GM12864 (cell line): ENCODE data around the gene BCOR.

ENCODE experiments used
- DNase-seq: peaks from one replicate; pipeline ENCODE4 v3.0.0-alpha.2; 2011; ENCODE audit warnings: low read depth
- H3K4me3 ChIP-seq: 2 replicates; pipeline ENCODE4 v1.5.1; 2011; ENCODE audit warnings: mild to moderate bottlenecking, low read depth, low read length, control low read depth
- TF ChIP-seq, protein P1 (sequence below): IDR thresholded peaks from 2 replicates; pipeline ENCODE4 v1.5.1; 2011; ENCODE audit warnings: low read depth, mild to moderate bottlenecking, moderate library complexity, low read length, control low read depth, inconsistent platforms; ENCODE audit errors: missing control alignments

The BCOR gene

DNA sequence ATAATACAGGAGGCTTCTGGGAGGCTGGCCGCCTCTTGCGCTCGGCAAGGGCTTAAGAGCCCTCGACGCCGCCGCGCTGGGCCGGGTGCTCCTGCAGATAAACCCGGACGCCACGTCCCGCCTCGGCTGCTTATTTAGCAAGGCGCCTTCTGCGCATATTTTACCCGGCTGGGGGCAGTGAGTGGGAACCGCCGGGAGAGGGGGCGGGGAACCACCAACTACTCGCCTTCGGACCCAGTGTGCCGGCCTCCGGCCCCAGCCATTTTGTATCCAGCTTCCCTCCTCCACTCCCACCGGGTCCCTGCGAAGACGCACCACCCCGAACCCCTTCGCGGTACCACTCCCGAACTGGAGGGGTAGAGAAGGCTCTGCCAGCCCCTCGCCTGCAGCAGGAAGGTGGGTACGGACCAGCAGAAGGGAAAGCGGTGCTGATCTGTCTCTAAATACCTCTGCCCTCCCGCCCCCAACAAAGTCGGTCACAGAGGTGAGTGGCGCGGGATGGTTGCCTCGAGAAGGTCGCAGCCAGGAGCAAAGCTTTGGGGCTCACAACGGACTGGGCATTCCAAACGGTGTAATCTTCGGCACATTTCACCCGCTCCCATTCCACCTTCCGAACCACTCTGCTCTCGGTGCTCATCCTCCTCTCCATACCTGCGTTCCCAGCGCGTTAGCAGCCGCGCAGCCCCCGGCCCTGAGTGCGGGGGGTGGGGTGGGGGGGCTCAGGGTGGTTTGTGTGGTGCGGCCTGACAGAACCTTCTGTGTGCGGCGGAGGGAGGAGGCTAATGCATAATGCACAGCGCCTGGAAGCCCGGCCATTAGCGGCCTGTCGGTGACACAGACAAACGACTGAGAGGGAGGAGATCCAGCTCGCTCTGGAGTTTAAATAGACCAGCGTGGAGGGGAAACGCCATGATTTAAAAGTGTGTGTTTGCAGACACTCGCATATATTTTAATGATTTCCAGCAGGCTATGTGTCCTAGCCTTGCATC lies 4.9 kb upstream of the BCOR start:
- no peak for DNase-seq
- TF ChIP-seq, protein P1, sequence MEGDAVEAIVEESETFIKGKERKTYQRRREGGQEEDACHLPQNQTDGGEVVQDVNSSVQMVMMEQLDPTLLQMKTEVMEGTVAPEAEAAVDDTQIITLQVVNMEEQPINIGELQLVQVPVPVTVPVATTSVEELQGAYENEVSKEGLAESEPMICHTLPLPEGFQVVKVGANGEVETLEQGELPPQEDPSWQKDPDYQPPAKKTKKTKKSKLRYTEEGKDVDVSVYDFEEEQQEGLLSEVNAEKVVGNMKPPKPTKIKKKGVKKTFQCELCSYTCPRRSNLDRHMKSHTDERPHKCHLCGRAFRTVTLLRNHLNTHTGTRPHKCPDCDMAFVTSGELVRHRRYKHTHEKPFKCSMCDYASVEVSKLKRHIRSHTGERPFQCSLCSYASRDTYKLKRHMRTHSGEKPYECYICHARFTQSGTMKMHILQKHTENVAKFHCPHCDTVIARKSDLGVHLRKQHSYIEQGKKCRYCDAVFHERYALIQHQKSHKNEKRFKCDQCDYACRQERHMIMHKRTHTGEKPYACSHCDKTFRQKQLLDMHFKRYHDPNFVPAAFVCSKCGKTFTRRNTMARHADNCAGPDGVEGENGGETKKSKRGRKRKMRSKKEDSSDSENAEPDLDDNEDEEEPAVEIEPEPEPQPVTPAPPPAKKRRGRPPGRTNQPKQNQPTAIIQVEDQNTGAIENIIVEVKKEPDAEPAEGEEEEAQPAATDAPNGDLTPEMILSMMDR: no peak
- H3K4me3 ChIP-seq: no peak overlapping the region

DNA sequence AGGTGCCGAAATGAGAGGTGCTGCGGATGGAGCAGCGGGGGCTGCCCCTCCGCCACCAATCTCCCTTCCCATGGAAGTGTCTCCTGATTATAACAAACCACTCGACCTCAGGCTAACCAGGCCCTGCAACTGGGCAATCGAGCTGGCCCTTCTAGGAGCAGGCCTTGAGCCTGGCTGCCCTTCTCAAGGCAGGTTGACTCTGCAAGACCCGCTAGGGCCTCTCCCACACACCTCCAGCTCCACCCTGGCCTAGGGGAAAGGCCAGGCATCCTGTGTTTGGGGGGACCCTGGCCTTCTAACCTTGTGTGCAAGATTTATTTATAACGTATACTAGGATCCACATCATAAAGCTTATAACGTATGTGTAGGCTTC lies 3.7 kb upstream of the BCOR start:
- no peak overlapping the region for H3K4me3 ChIP-seq
- DNase-seq: no peak
- TF ChIP-seq, protein P1: no peak

DNA sequence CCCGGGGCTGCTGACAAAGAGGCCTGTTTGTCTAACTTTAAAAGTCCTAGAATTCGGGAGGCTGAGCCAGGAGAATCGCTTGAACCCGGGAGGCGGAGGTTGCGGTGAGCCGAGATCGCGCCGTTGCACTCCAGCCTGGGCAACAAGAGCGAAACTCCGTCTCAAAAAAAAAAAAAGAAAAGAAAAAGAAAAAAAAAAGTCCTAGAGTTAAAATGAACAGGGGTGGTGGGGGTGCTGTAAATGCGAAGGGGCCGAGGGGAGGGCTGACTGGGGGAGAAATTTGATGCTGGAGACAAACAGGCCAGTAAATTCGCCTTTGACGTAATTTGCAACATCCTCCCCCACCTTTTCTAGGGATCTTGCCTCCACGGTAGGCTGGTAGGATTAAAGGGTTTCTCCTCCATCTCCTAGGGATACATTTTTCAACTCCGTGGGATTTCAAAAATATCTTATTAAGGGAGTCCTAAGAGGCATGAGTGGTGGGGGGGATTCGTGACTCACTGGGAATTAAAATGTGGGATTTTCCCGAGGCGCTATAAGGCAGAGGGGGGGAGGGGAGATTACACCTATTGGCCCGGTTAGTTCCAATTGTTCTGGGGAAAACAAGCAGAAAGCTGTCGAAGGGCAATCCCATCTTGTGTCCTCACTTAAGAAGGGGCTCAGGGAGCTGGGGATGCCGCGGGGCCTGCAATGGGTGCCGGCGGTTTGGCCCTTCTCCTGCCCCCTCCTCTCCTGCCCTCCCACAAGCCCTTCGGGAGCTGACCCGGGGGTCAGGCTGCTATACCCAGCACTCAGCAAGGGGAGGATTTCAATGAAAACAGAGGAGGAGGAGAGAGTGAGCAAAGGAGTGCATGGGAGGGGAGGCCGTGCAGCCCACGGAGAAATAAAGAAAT lies 3.0 kb upstream of the BCOR start:
- H3K4me3 ChIP-seq: no peak overlapping the region
- DNase-seq: no peak
- TF ChIP-seq, protein P1: no peak

DNA sequence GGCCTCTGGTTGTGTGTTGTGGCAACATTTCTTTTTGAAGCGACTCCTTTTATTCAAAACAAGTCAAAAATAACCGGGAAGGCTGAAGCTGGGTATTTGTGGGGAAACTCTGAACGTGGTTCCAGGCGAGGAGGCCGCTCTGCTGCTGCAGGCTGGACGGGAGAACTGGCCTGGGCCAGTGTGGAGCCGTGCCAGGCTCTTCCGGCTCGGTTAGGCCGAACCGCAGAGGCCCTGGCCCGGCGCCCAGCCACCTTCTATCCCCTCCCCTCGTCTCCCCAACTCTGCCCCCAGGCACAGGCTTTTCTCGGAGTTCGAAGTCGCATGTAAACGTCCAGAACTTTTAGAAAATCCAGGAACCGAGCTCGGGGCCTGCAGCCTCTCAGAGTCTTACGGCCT lies 2.4 kb upstream of the BCOR start:
- TF ChIP-seq, protein P1: no peak
- H3K4me3 ChIP-seq: no peak overlapping the region
- no peak for DNase-seq

DNA sequence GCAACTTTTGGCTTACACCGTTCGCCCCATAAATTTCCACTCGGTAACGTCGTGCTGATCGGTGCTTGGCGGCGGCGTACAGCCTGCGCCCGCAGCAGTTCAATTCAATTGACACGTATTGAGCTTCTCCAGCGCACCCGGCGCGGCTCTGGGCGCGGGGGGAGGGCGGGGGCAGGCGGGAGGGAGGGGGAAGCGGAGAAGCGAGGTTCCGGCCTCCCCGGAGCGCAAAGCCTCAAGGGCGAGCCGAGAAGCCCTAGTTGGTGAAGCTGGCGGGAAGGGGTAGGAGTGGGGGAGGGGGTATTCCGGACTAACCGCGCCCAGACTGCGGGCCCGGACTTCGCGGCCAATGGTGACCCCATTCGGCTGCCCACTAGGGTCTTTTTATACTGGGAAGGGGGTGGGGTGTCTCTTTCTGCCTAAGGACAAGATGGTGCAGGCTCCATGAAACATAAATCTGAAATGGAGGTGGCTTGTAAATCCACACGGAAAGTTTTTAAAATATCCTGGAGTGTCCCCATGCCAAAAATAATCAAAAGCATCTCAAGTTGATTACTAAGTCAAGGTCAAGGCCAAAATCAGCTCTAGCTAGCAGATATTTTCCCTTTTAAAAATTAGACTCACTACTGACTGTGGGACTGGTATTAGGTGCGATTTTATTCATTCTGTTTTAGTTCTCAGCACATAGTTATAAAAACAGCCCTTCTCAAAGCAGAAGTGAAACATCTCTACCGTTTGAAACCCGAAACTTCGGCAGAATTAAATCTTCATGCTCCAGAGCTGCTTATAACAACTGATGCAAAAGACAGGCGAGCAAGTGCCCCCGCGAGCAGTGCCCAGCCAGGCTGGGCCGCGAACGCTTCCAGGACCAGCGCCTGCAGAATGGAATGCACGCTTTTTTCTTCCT lies 1.5 kb upstream of the BCOR start:
- DNase-seq: peak; percentile 70
- peak overlapping the region; percentile 49 for H3K4me3 ChIP-seq
- TF ChIP-seq, protein P1: no peak

DNA sequence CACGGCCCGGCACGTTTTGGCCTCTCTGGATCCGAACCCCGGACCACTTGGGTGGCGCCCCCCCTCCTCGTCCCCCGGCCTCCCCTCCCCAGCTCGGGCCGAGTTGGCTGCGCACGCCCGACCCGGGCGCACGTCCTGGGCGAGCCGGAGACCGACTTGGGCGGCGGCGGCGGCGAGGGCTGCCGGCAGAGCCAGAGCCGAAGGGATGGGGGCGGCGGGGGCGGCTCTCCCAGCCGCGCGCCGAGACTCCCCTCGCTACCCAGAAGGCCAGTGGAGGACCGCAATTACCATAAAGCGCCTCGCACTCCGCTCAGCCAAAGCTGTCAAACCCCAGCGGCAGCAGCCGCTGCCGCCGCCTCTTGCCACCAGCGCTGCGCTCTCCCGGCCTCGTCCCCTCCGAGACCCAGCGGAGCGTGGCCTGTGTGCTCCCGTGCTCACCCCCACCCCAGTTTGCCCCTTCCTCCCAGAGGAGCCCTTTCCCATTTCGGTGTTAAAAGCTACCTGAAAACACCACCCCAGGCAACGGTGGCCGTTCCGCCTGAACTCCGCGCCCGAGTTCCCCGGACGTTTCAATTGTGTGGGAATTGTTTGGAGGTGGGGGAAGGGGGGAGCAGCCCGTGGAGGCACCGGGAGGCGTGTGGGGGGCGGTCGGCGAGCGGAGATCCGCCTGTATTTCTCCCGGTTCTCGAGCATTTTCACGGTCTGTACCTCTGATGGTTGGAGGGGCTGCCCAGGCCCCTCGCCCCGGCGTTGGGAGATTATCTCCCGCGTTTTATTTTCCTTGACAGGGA lies 701 bp upstream of the BCOR start:
- TF ChIP-seq, protein P1: no peak
- peak overlapping the region; percentile 49 for H3K4me3 ChIP-seq
- no peak for DNase-seq
